CD4-positive, alpha-beta T cell treated with Interleukin-12 subunit alpha and Interleukin-12 subunit beta, for 1 hour (primary cell): ENCODE results near the gene BACE2.
"Not testable (repeated sequence)": the region's sequence is repeated elsewhere in the genome, so short reads cannot be mapped to it uniquely, and the experiment has no call there.

Source experiments
- DNase-seq: peaks from one replicate; pipeline ENCODE4 v3.0.0-alpha.2; 2020

The BACE2 gene

DNA sequence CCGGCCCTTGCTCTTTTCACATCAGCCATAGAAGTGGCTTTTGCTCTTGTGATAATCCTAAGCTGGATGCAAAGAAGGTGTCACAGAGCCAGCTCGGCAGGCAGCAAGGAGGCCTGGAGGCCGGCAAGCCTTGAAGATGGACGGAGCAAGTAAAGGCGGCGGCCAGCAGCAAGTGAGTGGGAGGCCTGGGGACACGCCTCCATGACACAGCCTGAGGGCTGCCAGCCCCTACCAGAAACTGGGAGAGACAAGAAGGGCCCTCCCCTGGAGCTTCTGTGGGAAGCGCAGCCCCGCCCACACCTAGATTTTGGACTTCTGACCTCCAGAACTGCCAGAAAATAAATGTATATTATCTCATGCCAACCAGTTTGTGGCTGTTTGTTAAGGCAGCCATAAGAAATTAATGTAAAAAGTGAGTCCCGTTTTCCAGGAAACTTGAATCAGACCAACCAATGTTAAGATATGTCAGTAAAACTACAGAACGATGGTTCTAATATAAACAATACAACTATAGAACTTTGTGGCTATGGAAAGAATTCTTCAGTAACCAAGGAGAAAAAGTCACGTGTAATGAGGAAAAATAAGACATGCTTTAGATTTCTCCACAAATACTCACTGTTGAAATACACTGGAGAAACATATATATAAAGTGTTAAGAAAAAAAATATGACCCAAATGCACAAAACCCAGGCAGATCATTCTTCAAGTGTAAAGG, 49.9 kb downstream of the BACE2 start:
- DNase-seq: no peak

DNA sequence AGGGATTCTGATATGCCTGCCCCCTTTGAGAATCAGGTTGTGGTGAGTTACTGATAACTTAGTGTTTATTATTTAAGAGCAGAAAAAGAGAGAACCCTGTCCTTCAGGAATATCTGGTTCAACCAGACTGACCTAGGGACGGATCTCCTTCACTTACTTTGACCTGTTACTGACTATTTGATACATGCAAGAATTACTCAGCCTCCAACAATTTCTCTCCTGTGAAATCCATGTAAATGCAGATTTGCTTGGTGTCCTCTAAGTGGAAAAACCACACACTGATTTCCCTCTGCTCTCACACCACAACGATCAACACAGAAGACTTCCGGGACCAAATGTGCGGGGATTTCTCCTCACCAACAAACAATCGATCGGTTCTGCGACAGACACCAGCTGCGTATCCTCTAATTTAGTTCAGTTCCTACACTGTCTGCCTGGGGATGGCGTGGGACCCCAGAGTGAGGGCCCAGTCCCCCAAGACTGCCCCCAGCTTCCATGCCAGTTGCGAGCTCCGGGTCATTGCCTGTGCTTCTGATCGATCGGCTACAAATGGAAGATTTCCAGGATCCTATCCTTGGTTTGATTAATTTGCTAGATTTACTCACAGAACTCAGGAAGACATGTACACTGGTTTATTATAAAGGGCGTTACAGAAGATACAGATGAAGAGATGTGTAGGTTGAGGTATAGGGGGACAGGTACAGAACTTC, 51.7 kb downstream of the BACE2 start:
- DNase-seq: no peak

- DNase-seq: no peak
Measured at GRCh38 chr21:41220208-41220733, 52.3 kb downstream of the BACE2 start.

DNA sequence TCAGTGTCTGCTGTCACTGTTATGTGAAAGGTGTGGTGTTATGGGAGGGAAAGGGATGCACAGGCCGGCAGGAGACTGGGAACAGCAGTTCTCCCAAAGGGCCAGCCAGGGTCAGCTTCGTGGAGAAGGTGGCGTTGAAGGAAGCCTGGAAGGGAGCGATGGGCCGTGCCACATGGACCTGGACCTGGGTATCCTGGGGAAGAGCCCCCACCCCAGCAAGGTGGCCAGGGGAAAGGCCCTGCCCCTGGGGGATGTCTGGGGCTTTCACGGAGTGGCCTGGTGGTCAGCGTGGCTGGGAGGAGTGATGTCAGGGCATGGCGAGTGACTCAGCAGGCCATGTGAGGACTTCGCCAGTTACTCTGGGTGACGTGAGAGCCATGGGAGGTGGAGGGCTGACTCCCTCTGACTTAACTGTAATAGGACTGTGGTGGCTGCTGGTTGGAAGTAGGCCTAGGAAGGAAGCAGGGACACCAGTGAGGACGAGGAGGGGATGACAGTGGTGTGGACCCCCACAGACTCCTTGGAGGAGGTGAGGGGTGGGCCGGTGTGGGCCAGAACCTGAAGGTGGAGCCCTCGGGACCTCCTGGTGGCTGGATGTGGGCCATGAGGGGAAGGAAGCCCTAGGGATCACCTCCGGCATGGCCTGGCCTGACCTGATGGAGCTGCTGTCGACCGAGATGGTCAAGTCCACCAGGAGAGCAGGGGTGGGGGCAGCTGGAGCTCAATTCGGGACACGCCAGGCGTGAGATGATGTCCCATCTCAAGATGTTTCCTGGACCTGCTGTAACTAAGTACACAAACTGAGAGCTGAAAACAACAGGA, 54.5 kb downstream of the BACE2 start:
- no peak for DNase-seq

- DNase-seq: no peak
Measured at GRCh38 chr21:41226853-41227252, 58.9 kb downstream of the BACE2 start.

- no peak for DNase-seq
Measured at GRCh38 chr21:41227357-41228005, 59.5 kb downstream of the BACE2 start.

GRCh38 chr21:41228006-41228370, 60.0 kb downstream of the BACE2 start:
- DNase-seq: no peak

- no peak for DNase-seq
Measured at GRCh38 chr21:41228492-41228891, 60.5 kb downstream of the BACE2 start.

- no peak for DNase-seq
Measured at GRCh38 chr21:41228958-41229357, 61.0 kb downstream of the BACE2 start.

DNA sequence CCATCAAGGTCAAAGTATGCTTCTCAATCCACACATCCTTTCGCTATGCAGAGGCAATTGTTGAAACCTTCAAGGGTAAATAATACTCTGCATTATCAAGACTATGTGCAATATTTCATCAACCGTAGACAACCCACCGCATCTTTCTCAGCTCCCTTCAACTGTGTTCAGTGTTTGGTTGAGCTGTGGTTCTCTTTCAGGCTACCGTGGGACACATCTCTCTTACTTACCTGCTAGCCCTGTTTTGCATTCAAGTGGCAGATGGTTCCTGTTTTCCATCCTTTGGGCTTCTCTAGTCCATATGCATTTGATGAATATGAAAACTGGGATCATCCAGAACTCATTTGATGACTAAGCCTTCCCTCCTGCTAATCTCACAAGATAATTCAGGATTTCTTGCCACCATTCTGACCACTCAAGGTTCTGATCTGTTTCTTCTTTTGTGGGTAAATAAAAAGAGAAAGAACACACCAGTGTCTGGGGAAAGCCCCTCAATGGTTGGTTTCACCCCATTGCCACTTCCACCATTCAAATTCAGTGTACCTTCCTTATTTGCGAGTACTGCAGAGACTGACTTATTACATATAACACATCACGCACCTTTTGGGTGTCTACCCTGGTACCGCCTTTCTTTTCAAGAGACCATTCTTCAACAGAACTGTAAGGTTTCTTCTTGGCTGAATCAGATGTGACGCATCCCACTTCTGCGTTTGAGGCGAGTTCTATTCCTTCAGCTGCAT, 61.7 kb downstream of the BACE2 start:
- no peak for DNase-seq

- DNase-seq: no peak
Measured at GRCh38 chr21:41230497-41230896, 62.5 kb downstream of the BACE2 start.

DNA sequence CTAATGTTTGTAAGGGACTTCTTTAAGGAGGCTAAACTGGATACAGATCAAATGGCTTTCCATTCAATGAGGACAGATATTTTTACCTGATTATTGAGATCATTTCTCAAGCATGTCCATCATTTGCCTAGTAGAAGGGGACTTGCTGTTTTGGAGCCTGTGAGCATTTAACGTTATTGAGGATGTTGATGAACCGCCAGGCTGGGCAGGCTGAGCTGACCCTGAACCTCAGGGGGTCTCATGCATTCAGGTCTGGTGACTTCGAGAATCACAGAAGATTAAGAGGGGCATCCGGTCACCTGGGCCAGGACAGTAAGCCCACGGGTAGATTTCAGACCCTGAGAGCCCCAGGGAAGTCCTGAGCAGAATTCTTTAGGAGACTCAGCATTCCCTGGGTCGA, 63.1 kb downstream of the BACE2 start:
- DNase-seq: no peak

- DNase-seq: no peak
Measured at GRCh38 chr21:41232013-41232412, 64.1 kb downstream of the BACE2 start.

GRCh38 chr21:41233916-41234315, 66.0 kb downstream of the BACE2 start:
- DNase-seq: no peak

DNA sequence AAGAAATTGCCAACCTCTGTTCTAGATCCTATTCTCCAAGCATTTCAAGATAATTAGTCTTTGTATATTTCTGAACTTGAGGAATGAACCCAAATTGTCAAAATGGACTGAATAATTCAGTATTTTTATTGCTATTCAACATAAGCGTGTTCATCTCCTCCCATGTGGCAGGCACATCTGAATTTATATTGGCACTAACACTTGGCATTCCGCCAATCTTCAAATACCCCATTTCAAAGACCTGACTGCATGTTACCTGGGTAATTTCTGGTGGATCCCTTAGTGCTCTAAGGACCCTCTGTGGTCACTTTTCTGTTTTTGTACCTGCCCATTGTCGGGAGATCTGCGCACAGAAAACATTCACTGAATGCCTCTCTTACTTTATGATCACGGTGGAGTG, 66.6 kb downstream of the BACE2 start:
- DNase-seq: no peak

DNA sequence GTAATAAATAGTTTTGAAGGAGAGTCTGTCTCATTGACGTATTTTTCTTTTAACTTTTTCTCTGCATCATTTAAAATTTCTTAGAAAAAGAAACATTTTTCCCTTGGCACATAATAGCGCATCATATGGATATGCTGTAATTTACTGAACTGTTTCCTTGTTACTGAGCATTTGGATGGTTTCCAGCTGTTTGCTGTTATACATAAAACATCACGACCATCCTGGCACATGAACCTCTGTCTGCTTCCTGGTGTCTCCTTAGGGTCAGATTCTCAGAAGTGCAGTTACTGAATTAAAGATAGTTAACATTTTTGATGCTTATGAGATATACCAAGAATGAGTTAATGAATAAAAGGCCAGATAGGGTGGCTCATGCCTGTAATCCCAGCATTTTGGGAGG, 67.2 kb downstream of the BACE2 start:
- no peak for DNase-seq

DNA sequence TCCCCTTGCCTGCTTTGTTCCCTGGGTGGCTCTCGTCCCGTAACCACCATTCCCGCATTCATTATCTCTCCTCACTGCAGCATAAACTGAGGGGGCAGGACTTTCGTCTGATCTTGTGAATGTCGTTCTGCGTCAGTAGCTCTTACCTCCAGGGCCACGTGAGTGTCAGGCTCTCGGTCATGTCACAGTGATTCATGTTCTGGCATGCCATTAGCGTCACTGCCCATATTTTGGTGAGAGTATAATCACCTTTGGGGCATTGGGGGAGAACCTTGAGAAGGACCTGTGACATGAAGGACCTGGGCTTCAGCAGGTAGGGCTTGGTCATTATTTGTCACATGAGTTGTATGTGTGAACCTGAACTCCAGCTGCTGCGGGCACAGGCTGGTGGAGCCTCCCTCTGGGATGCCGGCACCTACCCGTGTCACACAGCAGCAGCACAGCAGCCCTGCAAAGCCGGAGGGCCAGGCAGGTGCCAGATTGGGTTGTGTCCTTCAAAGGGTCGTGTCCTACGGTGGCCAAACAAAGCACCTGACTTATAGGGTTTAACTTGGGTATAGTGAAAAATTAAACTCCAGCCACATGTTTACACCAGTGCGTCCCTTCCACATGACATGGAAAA, 68.5 kb downstream of the BACE2 start:
- DNase-seq: no peak

DNA sequence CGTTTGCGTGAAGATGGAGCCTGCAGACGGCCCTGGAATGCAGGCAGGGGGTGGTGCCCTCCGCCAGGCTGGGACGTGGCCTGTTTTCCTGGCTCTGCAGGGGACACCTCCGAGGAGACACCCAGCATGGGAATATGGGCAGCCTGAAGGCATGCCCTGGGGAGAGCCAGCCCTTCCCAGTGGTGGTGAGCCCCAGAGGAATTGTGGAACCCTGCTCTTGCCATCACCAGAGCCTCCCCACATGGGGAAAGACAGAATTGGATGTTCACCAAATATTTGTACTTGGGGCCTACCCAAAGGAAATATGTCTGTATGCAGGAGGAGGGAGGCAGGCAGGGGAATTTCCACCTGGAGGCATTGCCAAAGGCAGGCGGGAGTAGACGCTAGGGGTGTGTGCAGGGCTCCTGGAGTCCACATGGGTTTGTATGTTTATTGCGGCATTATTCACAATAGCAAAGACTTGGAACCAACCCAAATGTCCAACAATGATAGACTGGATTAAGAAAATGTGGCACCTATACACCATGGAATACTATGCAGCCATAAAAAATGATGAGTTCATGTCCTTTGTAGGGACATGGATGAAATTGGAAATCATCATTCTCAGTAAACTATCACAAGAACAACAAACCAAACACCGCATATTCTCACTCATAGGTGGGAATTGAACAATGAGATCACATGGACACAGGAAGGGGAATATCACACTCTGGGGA, 70.3 kb downstream of the BACE2 start:
- not testable (repeated sequence) for DNase-seq

DNA sequence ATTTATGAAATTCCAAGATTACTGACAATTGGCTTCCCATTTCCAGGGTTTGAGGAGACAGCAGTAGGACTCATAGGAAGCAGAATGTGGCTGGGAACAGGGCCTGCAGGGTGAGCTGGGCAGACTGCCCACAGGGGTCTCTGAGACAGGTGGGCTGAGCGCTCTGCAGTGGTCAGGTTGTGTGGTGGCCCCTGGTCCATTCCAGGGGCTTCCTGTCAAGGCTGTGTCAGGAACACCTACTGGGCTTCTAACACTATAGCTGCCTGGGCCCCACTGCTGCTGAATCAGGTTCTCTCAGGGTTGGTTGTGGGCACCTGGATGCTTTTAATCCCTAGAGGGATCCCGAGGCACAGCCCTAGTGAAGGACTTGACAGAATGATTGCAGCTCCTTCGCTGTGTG, 72.1 kb downstream of the BACE2 start:
- no peak for DNase-seq

DNA sequence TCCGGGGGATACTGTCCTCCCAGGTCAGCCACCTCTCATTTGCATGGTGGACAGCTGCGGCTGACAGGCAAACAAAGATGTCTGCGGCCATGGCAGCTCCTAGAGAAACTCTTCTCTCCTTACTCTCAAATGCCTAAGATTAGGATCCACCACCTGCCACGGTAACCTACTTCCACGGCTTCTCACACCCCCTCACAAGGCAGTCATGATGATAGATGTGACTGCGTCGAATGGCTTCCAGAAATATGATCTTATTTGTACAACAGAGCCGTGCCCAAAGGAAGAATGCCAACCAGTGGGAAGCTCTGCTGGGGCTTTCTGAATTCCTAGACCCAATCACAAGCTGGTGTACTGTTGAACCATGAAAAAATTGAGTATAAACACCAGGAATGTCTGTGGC, 73.4 kb downstream of the BACE2 start:
- DNase-seq: no peak

DNA sequence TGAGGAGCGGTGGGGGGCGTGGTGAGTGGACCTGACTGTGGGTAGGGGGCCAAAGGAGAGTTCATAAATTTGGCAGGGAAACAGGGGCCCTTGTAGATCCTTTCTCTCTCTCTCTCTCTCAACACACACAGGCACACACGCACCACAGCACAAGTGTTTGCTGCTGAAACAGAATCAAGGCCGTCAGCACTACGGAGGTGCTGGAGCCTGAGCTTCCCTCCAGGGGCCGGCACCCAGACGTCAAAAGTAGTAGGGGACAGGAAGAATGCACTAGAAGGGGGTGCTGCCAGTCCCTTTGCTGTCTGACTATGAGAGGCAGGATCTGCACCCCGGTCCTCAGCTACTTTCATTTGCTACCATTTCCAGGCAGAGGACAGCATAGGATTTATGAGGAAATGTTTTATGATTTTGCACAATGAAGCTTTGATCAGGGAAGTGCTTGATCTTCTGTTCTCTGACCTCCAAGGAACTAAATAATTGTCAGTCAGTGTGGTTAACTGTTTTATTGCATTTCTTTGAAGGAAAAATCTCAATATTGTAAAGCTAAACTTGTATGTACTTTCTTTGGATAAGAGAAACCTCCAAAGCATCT, 74.4 kb downstream of the BACE2 start:
- DNase-seq: no peak
